ENCODE results near the gene ANKRD44.

DNA sequence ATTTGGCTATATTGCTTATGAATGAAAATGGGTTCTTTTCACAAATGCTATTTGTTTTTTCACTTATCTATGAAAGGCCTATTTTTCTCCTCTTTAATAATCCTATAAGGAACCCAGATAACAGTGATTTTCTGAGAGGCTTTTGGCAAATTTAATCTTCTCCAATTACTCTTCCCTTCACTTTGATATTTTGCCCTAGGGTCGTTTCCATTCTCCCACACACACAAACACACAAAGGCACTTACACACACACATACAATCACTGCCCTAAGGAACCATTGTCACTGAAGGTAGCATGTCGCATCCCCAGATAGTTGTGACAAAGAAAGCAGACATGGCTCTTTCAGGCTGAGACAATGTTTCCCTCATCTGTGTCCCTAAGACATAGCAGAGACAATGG, 213.9 kb downstream of the ANKRD44 start:
- TF ChIP-seq EZH2phosphoT487 (IDR thresholded peaks at IDR 0.05; ENCODE audit: insufficient read depth, low read depth): no peak
- no peak for TF ChIP-seq EZH2 (IDR thresholded peaks at IDR 0.05; ENCODE audit: insufficient read depth, poor library complexity, severe bottlenecking)
